K562 (cell line): Measurements from ENCODE around the gene FADD. TPM values are rescaled to one million over a fixed set of nuclear protein-coding genes. Genes with fewer than 3 reads are reported as not detected.
A peak's percentile ranks its signal among the peaks of the same experiment; 100 is the strongest.

Source experiments
- CBFA2T2 ChIP-seq: fragments of 450-650 bp; conservative IDR thresholded peaks from 2 replicates; pipeline ENCODE4 v1.6.1; 2017; ENCODE audit warnings: mild to moderate bottlenecking
- CEBPB ChIP-seq: fragments of 450-650 bp; IDR thresholded peaks from 2 replicates; pipeline ENCODE4 v1.6.1; 2016; ENCODE audit warnings: missing genetic modification characterization, missing compliant biosample characterization
- DPF2 ChIP-seq: fragments of 450-650 bp; IDR thresholded peaks from 2 replicates; pipeline ENCODE4 v1.6.1; 2016
- ESRRA ChIP-seq: fragments of 450-650 bp; IDR thresholded peaks from 2 replicates; pipeline ENCODE4 v1.6.1; 2014; ENCODE audit warnings: low read depth, mild to moderate bottlenecking, moderate library complexity, borderline replicate concordance
- GATAD2B ChIP-seq: fragments of 450-650 bp; IDR thresholded peaks from 2 replicates; pipeline ENCODE4 v1.6.1; 2017; ENCODE audit warnings: mild to moderate bottlenecking, borderline replicate concordance
- HSF4 ChIP-seq: fragments of 250-450 bp; sonication (Bioruptor Pico); IDR thresholded peaks from 2 replicates; pipeline ENCODE4 v2.1.2; 2022; ENCODE audit warnings: mild to moderate bottlenecking, moderate library complexity, borderline replicate concordance
- JUND ChIP-seq, 2 experiments: IDR thresholded peaks; 2 replicates in 1 of 2; 3 replicates in 1 of 2; pipeline ENCODE4 v1.6.1; 2011; ENCODE audit warnings: borderline replicate concordance in 2 of 2, low read depth in 2 of 2, low read length in 2 of 2, improper control_type of control experiment in 1 of 2, missing biosample characterization in 1 of 2, missing genetic modification characterization in 1 of 2, missing genetic modification reagents in 1 of 2
- NEUROD1 ChIP-seq: fragments of 150-350 bp; IDR thresholded peaks from 2 replicates; pipeline ENCODE4 v1.6.1; 2014; ENCODE audit warnings: borderline replicate concordance, low read length, low read depth; ENCODE audit not compliant: partially characterized antibody
- PRMT5 ChIP-seq: sonication (generic); formaldehyde crosslinking; IDR thresholded peaks from 2 replicates; pipeline ENCODE4 v1.5.0; 2020; ENCODE audit warnings: missing genetic modification reagents
- RAD21 ChIP-seq, 2 experiments: fragments of 250-450 bp in 1 of 2; fragments of 450-650 bp in 1 of 2; sonication (Bioruptor Pico) in 1 of 2; formaldehyde crosslinking in 1 of 2; IDR thresholded peaks in 1 of 2; conservative IDR thresholded peaks in 1 of 2; 2 replicates each; pipeline versions ENCODE4 v1.4.0 to v1.8.0; 2020 to 2022; ENCODE audit warnings: mild to moderate bottlenecking in 2 of 2, moderate library complexity in 1 of 2
- RFX5 ChIP-seq: IDR thresholded peaks from 2 replicates; pipeline ENCODE4 v1.6.1; 2011; ENCODE audit warnings: low read depth, mild to moderate bottlenecking, improper control_type of control experiment, low read length
- SMAD4 ChIP-seq: fragments of 250-450 bp; sonication (Bioruptor Pico); conservative IDR thresholded peaks from 2 replicates; pipeline ENCODE4 v1.8.0; 2021; ENCODE audit warnings: inconsistent platforms, mild to moderate bottlenecking, moderate library complexity
- SNIP1 ChIP-seq: fragments of 450-650 bp; IDR thresholded peaks from 2 replicates; pipeline ENCODE4 v1.7.1; 2017; ENCODE audit warnings: low read depth, mild to moderate bottlenecking
- STAT5A ChIP-seq: IDR thresholded peaks from 2 replicates; pipeline ENCODE4 v1.6.1; 2012; ENCODE audit warnings: low read length, inconsistent platforms, borderline replicate concordance
- TGIF2 ChIP-seq: sonication (generic); formaldehyde crosslinking; IDR thresholded peaks from 2 replicates; pipeline ENCODE4 v1.8.1; 2022; ENCODE audit warnings: mild to moderate bottlenecking, missing genetic modification reagents, moderate library complexity
- ZBTB34 ChIP-seq: fragments of 250-450 bp; sonication (Bioruptor Pico); IDR thresholded peaks from 2 replicates; pipeline ENCODE4 v1.8.0; 2021; ENCODE audit warnings: mild to moderate bottlenecking, moderate library complexity
- ZNF274 ChIP-seq: IDR thresholded peaks from 2 replicates; pipeline ENCODE4 v1.6.1; 2011; ENCODE audit warnings: low read depth, mild to moderate bottlenecking, low read length, moderate library complexity, borderline replicate concordance
- ZNF316 ChIP-seq: fragments of 450-650 bp; IDR thresholded peaks from 2 replicates; pipeline ENCODE4 v1.6.1; 2016
- ZNF507 ChIP-seq: conservative IDR thresholded peaks from 2 replicates; pipeline ENCODE4 v1.6.1; 2017; ENCODE audit warnings: missing genetic modification characterization, missing compliant biosample characterization
- ZNF589 ChIP-seq: fragments of 200-800 bp; sonication (Bioruptor generic); IDR thresholded peaks from 2 replicates; pipeline ENCODE4 v1.6.1; 2016; ENCODE audit warnings: low read depth, missing genetic modification characterization, missing compliant biosample characterization
- ZNF76 ChIP-seq: fragments of 250-450 bp; sonication (Bioruptor Pico); IDR thresholded peaks from 2 replicates; pipeline ENCODE4 v1.4.0; 2020; ENCODE audit warnings: mild to moderate bottlenecking, moderate library complexity, borderline replicate concordance
- ZNF764 ChIP-seq: fragments of 250-450 bp; sonication (Bioruptor Pico); IDR thresholded peaks from 2 replicates; pipeline ENCODE4 v1.4.0; 2020; ENCODE audit warnings: low read depth, mild to moderate bottlenecking, moderate library complexity
- polyA plus RNA-seq, 8 experiments: library from polyadenylated mRNA; depleted of rRNA in 4 of 8; stranded (reverse) in 5 of 8; unstranded in 3 of 8; fragments of >200 nt; fragmentation: Nextera tagmentation in 2 of 8; fragmentation: Illumina TruSeq in 1 of 8; extraction: Ambion mirVana in 2 of 8; extraction: Trizol in 1 of 8; gene quantifications; 2 replicates each; pipeline versions ENCODE4 v1.2.1 to v1.2.3, GENCODE V29; 2011 to 2014; ENCODE audit warnings: inconsistent platforms in 1 of 8, missing spikeins in 1 of 8
- total RNA-seq, 7 experiments: library from RNA; depleted of rRNA in 6 of 7; stranded (reverse); fragments of >200 nt in 6 of 7; fragmentation: Illumina TruSeq in 2 of 7; extraction: Trizol in 2 of 7; gene quantifications; 2 replicates each; pipeline versions ENCODE4 v1.2.1 to v1.2.3, GENCODE V29; 2011 to 2021; ENCODE audit warnings: low replicate concordance in 1 of 7
- TF ChIP-seq, protein P1 (sequence below): sonication (generic); formaldehyde crosslinking; IDR thresholded peaks from 2 replicates; pipeline ENCODE4 v1.9.0; 2022; ENCODE audit warnings: mild to moderate bottlenecking, missing genetic modification reagents
- TF ChIP-seq, protein P2 (sequence below): fragments of 150-350 bp; conservative IDR thresholded peaks from 2 replicates; pipeline ENCODE4 v1.6.1; 2014; ENCODE audit warnings: low read length

FADD gene
- total and polyA plus RNA-seq, 9 of the 15 experiments (the other 6 are each of a cell fraction or from before 2014, with no cell fraction given): 0.29 to 26.9 (median 20.4) TPM

DNA sequence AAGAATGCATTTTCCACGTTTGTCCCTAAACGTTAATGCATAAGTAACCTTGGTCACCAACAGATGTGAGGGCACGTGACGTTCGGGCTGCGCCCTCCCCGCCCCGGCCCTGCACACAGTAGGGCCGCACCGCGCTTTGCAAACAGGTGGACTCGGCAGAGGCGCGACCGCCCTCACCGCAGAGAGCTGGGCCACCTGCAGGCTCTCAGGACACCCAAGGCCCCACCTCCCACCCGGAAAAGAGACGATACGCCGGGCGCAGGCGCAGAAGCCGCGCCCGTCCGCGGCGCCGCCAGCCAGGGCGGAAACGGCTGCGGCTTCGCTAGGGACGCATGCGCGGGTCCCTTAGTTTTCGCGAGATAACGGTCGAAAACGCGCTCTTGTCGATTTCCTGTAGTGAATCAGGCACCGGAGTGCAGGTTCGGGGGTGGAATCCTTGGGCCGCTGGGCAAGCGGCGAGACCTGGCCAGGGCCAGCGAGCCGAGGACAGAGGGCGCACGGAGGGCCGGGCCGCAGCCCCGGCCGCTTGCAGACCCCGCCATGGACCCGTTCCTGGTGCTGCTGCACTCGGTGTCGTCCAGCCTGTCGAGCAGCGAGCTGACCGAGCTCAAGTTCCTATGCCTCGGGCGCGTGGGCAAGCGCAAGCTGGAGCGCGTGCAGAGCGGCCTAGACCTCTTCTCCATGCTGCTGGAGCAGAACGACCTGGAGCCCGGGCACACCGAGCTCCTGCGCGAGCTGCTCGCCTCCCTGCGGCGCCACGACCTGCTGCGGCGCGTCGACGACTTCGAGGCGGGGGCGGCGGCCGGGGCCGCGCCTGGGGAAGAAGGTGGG is at the start of gene FADD (continued):
- TF ChIP-seq RFX5 (no peak), PRMT5 (CRISPR knock-in tag) (no peak), ZBTB34 (CRISPR knock-in tag) (no peak), SMAD4 (CRISPR knock-in tag) (0 out of 2 replicates have a peak, but pooled peaks have one; percentile 12), NEUROD1 (no peak), HSF4 (no peak), GATAD2B (no peak), CEBPB (tag) (no peak), SNIP1 (no peak), ZNF764 (CRISPR knock-in tag) (no peak), STAT5A (no peak), ZNF589 (no peak), ZNF274 (no peak), ZNF316 (no peak), ESRRA (no peak; the same call in 1 of the 2 replicates), ZNF76 (CRISPR knock-in tag) (no peak), CBFA2T2 (no peak; the same call in 1 of the 2 replicates), JUND (IDR thresholded peaks at IDR 0.05; ENCODE audit: borderline replicate concordance, low read depth, low read length) (peak; percentile 28), JUND (tag; IDR thresholded peaks at IDR 0.05; ENCODE audit: borderline replicate concordance, low read depth, low read length) (no peak), DPF2 (no peak), ZNF507 (tag) (no peak), TGIF2 (CRISPR knock-in tag) (no peak), RAD21 (CRISPR knock-in tag; conservative IDR thresholded peaks at IDR 0.05 in 1 of 2, IDR thresholded peaks at IDR 0.05 in 1 of 2) (no peak)
- TF ChIP-seq, protein P1, sequence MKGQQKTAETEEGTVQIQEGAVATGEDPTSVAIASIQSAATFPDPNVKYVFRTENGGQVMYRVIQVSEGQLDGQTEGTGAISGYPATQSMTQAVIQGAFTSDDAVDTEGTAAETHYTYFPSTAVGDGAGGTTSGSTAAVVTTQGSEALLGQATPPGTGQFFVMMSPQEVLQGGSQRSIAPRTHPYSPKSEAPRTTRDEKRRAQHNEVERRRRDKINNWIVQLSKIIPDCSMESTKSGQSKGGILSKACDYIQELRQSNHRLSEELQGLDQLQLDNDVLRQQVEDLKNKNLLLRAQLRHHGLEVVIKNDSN (CRISPR knock-in tag): peak; percentile 82
- TF ChIP-seq, protein P2, sequence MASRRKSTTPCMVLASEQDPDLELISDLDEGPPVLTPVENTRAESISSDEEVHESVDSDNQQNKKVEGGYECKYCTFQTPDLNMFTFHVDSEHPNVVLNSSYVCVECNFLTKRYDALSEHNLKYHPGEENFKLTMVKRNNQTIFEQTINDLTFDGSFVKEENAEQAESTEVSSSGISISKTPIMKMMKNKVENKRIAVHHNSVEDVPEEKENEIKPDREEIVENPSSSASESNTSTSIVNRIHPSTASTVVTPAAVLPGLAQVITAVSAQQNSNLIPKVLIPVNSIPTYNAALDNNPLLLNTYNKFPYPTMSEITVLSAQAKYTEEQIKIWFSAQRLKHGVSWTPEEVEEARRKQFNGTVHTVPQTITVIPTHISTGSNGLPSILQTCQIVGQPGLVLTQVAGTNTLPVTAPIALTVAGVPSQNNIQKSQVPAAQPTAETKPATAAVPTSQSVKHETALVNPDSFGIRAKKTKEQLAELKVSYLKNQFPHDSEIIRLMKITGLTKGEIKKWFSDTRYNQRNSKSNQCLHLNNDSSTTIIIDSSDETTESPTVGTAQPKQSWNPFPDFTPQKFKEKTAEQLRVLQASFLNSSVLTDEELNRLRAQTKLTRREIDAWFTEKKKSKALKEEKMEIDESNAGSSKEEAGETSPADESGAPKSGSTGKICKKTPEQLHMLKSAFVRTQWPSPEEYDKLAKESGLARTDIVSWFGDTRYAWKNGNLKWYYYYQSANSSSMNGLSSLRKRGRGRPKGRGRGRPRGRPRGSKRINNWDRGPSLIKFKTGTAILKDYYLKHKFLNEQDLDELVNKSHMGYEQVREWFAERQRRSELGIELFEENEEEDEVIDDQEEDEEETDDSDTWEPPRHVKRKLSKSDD: no peak
